ENCODE results near the gene LENG1.
A peak's percentile ranks its signal among the peaks of the same experiment; 100 is the strongest.
"Not testable (repeated sequence)": the region's sequence is repeated elsewhere in the genome, so short reads cannot be mapped to it uniquely, and the experiment has no call there.

The LENG1 gene

GRCh38 chr19:54204767-54205468 lies 45.4 kb upstream of the LENG1 start:
- DNase-seq (ENCODE audit: low read depth) = no peak
- H3K4me3 ChIP-seq (ENCODE audit: low read length) = no peak overlapping the region
- no peak for TF ChIP-seq CTCF (conservative IDR thresholded peaks at IDR 0.05; ENCODE audit: low read depth, low read length)

- DNase-seq (ENCODE audit: low read depth) = no peak
- peak overlapping the region; percentile 94 for H3K4me3 ChIP-seq (ENCODE audit: low read length)
- no peak for TF ChIP-seq CTCF (conservative IDR thresholded peaks at IDR 0.05; ENCODE audit: low read depth, low read length)
Measured at GRCh38 chr19:54203151-54203611, 43.7 kb upstream of the LENG1 start.

DNA sequence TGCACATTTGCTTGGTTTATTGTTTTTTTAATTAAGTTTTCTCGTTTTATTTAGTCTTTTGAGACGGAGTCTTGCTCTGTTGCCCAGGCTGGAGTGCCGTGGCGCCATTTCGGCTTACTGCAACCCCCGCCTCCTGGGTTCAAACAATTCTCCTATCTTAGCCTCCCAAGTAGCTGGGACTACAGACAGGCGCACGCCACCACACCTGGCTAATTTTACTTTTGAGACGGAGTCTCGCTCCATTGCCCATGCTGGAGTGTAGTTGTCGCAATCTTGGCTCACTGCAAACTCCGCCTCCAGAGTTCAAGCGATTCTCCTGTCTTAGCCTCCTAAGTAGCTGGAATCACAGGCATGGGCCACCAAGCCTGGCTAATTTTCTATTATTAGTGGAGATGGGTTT lies 42.5 kb upstream of the LENG1 start:
- no peak for DNase-seq (ENCODE audit: low read depth)
- H3K4me3 ChIP-seq (ENCODE audit: low read length) = peak overlapping the region; percentile 94
- TF ChIP-seq CTCF (conservative IDR thresholded peaks at IDR 0.05; ENCODE audit: low read depth, low read length) = no peak

DNA sequence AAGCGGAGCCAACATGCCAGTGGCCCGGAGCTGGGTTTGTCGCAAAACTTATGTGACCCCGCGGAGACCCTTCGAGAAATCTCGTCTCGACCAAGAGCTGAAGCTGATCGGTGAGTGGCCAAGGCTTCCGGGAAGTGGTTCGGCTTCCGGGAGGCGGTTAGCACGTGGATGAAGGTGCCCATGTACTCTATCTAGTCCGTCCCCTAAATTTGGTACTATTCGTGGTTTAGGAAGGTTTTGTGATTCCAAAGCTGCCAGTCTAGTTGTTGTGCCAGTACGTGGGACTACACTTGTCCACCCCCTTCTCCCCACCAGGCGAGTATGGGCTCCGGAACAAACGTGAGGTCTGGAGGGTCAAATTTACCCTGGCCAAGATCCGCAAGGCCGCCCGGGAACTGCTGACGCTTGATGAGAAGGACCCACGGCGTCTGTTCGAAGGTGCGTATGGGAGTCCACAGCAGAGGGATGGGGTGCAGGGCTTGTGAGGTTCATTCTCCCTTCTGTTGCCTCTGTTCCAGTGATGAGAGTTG lies 41.7 kb upstream of the LENG1 start:
- DNase-seq (ENCODE audit: low read depth) = no peak
- TF ChIP-seq CTCF (conservative IDR thresholded peaks at IDR 0.05; ENCODE audit: low read depth, low read length) = no peak
- H3K4me3 ChIP-seq (ENCODE audit: low read length) = peak overlapping the region; percentile 94

- H3K4me3 ChIP-seq (ENCODE audit: low read length) = no peak overlapping the region
- DNase-seq (ENCODE audit: low read depth) = no peak
- no peak for TF ChIP-seq CTCF (conservative IDR thresholded peaks at IDR 0.05; ENCODE audit: low read depth, low read length)
Measured at GRCh38 chr19:54199401-54199800, 39.9 kb upstream of the LENG1 start.

GRCh38 chr19:54197121-54197520 lies 37.6 kb upstream of the LENG1 start:
- H3K4me3 ChIP-seq (ENCODE audit: low read length) = no peak overlapping the region
- no peak for DNase-seq (ENCODE audit: low read depth)
- no peak for TF ChIP-seq CTCF (conservative IDR thresholded peaks at IDR 0.05; ENCODE audit: low read depth, low read length)

DNA sequence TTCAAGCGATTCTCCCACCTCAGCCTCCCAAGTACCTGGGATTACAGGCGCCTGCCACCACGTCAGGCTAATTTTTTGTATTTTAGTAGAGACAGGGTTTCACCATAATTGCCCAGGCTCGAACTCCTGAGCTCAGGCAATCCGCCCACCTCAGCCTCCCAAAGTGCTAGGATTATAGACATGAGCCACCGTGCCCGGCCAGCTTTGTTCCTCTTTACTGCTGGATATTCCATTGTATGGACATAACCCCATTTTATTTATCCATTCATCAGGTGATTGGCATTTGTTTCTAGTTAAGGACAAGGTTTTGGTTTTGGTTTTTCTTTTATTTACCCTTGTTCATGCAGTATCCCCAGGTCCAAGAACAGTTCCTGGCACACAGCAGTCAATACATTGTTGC lies 37.0 kb upstream of the LENG1 start:
- no peak for DNase-seq (ENCODE audit: low read depth)
- TF ChIP-seq CTCF (conservative IDR thresholded peaks at IDR 0.05; ENCODE audit: low read depth, low read length) = no peak

GRCh38 chr19:54194463-54194862 lies 34.9 kb upstream of the LENG1 start:
- H3K4me3 ChIP-seq (ENCODE audit: low read length); DNase-seq (ENCODE audit: low read depth): not testable (repeated sequence)

More for the DNA sequence above, 37.0 kb upstream of the LENG1 start:
- H3K4me3 ChIP-seq (ENCODE audit: low read length) = no peak overlapping the region

All from retinal pigment epithelial cell (primary cell).